GM15510 (cell line): Measurements from ENCODE around the gene KAZN.

Experiments
- POLR2A ChIP-seq: IDR thresholded peaks from 3 replicates; pipeline ENCODE4 v1.6.1; 2011; ENCODE audit warnings: borderline replicate concordance; ENCODE audit not compliant: insufficient read length; ENCODE audit errors: extremely low read depth

The KAZN gene

DNA sequence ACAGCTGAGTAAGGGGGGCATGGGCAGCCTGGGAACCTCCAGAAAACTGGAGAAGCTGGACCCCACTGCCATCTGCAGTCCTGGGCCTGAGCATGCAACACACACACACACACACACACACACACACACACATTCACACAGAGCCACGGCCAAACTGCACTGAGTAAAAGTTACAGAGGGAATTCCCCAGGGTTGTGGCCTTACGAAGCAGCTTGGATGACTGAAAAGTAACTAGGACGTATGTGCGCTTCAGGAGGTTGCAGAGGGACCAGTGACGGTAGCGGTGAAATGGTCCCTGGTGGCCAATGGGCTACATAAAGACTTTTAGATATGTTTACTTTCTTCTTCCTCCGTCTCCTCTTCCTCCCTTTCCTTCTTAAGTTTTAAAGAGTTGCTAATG lies 322.6 kb downstream of the KAZN start:
- TF ChIP-seq POLR2A = no peak

DNA sequence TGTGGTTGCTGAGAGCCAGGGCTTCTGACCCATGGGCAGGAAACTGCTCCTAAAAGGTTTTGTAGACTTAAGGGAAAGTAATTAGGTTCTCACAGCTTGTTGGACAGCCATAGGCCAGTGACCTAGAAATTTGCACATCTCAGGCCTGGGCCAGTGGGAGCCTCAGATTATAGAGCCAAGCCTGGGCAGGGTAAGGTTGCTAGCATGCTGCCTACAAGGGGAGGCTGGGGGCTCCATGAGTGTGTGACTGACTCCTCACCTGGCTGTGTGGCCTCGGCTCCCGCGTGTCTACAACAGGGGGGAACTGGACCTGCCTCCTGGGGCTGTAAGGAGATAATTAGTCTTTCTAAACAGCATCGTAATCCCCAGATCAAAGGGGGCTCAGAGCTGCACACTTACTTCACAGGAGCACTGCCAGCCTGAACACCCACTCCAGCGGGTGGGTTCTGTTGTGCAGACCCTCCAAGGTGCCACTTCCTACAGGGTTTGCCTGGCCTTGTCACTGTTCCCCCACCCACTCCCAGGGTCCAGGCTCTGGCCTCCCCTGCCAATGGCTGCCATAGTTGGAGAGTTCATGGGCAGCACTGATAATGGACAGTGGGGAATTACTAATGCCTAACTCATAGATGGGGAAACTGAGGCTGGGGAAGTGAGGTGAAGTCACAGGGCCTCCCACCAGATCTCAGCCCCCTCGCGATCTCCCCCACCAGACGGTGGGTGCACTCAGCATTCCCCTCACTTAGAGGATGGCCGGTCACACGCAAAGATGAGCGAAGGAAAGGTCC lies 324.6 kb downstream of the KAZN start:
- no peak for TF ChIP-seq POLR2A

DNA sequence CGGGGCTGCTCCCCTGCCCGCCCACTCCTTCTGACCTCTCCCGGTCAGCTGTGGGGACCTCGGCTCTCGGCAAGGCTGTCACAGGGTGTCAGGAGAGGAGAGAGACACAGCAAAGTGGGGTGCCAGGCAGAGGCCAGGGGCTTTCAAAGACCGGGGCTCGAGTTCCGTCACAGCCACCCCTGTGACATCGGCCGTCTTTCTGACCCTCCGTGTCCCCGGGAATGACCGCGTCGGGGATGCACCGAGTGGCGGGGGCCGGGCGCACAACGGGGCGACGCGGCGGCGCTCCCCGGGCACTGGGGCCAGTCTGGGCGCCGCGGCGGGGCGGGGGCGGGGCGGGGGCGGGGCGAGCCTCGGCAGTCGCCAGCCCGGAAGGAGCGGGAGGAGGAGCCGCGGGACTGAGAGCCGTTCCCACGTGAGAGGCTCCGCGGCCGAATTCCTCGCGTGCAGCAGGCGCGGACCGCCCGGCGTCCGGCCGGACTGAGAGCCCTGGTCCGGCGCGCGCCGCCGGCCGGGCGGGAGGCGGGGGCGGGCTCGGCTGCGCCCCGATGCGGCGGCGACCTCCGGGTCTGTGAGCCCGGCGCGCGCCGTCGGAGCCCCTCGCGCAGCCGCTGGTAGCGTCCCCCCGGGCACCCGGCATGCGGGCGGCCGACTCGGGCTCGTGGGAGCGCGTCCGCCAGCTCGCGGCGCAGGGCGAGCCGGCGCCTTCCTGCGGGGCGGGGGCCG lies 325.4 kb downstream of the KAZN start:
- TF ChIP-seq POLR2A = no peak

- TF ChIP-seq POLR2A = no peak
Measured at GRCh38 chr1:14924455-14925331, 326.2 kb downstream of the KAZN start.

GRCh38 chr1:14925336-14926136 lies 327.1 kb downstream of the KAZN start:
- TF ChIP-seq POLR2A = no peak

- TF ChIP-seq POLR2A = no peak
Measured at GRCh38 chr1:14926229-14926628, 327.7 kb downstream of the KAZN start.

DNA sequence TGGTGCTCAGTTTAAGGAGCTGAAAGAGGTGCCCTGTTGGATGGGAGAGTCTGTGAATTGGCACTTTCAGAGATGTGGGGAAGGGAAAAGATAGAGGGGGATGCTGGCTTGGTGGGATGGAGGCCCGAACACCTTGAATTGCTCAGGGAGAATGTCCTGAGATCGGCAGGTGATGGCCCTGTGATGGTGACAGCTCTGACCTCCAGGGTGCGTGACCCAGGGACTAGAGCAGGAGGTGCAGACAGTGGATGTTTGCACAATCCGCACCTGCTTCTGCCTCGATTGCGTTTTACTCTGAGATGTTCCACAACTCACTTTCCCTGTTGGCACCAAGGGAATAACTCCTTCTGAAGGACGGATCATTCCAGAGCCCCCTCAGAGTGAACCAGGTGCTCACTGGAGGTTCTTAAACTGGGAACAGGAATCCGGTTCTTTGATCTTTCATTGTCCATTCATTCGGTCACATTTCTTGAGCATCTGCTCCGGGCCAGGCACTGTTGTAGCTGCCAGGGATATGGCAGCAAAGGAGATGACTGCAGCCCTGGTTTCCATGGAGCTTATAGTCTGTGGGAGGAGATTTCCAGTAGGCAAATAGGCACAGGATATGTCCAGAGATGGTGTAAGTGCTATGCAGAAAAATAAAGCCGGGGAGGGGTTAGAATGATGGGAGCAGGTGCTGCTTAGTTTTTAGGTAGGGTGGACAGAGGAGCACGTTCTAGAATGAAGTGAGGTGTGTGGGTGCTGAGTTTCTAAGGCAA lies 328.5 kb downstream of the KAZN start:
- TF ChIP-seq POLR2A = no peak

DNA sequence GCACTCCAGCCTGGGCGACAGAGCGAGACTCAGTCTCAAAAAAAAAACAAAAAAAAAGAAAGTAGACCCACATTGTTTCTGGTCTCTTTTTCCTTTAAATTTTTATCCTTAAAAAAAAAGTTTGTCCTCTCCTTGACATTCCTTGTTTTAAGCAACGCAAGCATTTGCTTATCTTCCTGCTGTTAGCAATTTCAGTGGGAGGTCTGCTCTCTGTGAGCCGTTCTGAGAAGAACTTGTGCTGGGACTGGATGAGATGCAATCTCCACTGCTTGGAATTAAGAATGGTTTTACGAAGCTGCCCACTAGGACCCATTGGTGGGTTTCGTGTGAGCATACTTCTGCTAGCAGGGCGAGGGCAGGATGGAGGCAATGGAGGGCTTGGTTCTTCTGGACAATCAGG lies 329.9 kb downstream of the KAZN start:
- TF ChIP-seq POLR2A = no peak

DNA sequence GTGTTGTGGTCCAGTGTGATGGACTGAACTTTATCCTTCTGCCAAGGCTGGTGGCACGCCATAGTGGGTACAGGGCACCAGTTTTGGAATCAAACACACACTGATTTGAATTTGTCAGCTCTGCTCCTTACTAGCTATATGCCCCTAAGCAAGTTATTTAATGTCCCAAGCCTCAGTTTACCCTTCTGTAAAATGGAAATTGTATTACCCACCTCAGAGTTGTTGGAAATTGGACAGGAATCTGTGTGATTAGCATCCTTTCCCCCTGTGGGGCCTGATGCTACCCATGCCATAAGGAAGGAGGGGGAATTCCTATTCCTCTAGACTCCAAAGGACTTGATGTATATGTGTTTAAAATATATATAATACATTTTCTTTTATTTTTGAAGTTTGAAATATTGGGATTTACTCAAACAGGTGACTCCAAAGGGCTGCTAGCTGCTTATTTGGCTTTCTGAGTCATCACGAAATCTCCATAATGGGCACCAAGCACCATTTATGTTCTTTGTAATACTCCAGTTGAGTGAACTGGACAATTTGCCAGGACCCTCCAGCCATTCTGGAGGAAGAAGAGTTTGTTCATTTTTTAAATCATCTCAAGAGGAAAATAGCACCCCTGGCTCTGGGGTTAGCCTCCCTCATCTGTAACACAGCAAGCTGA lies 330.5 kb downstream of the KAZN start:
- no peak for TF ChIP-seq POLR2A

DNA sequence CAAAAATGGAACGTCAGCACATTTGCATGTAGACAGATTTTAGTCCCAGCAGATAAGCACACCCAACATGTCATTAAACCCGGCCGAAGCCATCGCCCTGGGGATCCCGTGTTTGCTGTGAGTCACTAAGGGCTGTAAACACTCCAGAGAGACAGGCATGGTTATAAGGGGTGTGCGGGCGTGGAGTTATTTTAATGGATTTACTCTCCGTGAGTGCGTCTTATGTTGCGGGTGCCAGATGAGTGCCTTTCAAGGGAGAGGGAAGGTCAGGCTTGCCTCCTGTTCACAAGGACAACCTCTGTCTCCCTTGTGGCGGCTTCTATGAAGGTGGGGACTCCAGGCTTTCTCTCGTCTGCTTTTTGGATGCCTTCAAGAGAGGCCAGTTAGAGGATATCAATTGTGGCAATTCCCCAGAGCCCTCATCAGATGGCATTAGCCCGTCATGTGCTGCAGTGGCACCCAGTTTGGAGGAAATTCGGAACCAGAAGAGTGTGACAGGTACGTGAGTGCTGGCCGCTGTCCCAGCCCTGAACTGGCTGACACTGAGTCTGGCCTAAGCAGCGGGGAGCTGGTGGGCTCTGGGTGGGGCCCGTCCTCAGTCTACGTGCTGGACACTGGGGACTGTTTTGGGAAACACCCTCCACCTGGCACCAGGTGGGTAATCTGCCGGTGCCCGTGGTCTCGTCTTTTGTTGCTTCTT lies 331.2 kb downstream of the KAZN start:
- no peak for TF ChIP-seq POLR2A

GRCh38 chr1:14930247-14930965 lies 331.9 kb downstream of the KAZN start:
- TF ChIP-seq POLR2A = no peak
